Measurements from ENCODE around the gene XKRX.

GRCh38 chrX:100905620-100906019 is 23.1 kb downstream of the XKRX start:
- TF ChIP-seq EP300 (IDR thresholded peaks at IDR 0.05), result no peak
- TF ChIP-seq, protein P1, sequence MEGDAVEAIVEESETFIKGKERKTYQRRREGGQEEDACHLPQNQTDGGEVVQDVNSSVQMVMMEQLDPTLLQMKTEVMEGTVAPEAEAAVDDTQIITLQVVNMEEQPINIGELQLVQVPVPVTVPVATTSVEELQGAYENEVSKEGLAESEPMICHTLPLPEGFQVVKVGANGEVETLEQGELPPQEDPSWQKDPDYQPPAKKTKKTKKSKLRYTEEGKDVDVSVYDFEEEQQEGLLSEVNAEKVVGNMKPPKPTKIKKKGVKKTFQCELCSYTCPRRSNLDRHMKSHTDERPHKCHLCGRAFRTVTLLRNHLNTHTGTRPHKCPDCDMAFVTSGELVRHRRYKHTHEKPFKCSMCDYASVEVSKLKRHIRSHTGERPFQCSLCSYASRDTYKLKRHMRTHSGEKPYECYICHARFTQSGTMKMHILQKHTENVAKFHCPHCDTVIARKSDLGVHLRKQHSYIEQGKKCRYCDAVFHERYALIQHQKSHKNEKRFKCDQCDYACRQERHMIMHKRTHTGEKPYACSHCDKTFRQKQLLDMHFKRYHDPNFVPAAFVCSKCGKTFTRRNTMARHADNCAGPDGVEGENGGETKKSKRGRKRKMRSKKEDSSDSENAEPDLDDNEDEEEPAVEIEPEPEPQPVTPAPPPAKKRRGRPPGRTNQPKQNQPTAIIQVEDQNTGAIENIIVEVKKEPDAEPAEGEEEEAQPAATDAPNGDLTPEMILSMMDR (IDR thresholded peaks at IDR 0.05), result no peak
- TF ChIP-seq POLR2A (IDR thresholded peaks at IDR 0.05), result no peak

Measured in ovary (tissue), 3 donors.